Measurements from ENCODE around the gene OR52I1. TPM values are rescaled to one million over a fixed set of nuclear protein-coding genes. Genes with fewer than 3 reads are reported as not detected.

OR52I1 gene
- total RNA-seq, 1 donor from 2014 or later, result not detected

DNA sequence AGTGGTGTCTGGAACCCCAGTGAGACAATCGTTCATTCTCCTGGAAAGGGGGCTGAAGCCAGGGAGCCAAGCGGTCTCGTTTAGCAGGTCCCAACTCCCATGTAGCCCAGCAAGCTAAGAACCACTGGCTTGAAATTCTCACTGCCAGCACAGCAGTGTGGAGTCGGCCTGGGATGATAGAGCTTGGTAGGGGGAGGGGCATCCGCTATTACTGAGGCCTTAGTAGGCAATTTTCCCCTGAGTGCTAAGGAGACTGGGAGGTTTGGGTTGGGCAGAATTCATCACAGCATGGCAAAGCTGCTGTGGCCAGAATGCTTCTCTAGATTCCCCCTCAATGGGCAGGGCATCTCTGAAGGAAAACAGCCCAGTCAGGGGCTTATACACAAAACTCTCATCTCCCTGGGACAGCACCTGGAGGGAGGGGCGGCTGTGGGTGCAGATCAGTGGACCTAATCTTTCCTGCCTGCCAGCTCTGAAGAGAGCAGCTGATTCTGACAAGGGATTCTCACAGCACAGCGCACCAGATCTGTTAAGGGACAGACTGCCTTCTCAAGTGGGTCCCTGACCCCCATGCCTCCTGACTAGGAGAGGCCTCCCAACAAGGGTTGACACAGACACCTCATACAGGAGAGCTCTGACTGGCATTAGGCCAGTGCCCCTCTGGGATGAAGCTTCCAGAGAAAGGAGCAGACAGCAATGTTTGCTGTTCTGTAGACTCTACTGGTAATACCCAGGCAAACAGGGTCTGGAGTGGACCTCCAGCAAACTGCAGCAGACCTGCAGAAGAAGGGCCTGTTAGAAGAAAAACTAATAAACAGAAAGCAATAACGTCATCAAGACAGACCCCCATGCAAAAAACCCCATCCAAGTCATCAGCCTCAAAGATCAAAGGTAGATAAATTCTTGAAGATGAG is 34.1 kb upstream of the OR52I1 start:
- Mint-ChIP-seq H3K27ac (ENCODE audit: unreplicated experiment) (no peak overlapping the region), H3K4me3 (no peak overlapping the region), H3K27me3 (ENCODE audit: low read depth) (peaks cover 15% of the 10 kb centered on the region), H3K4me1 (no peaks in the 10 kb centered on the region), H3K9me3 (peaks cover 13% of the 10 kb centered on the region), H3K36me3 (ENCODE audit: low read depth) (peaks cover 2% of the 10 kb centered on the region)
- TF ChIP-seq, protein P1, sequence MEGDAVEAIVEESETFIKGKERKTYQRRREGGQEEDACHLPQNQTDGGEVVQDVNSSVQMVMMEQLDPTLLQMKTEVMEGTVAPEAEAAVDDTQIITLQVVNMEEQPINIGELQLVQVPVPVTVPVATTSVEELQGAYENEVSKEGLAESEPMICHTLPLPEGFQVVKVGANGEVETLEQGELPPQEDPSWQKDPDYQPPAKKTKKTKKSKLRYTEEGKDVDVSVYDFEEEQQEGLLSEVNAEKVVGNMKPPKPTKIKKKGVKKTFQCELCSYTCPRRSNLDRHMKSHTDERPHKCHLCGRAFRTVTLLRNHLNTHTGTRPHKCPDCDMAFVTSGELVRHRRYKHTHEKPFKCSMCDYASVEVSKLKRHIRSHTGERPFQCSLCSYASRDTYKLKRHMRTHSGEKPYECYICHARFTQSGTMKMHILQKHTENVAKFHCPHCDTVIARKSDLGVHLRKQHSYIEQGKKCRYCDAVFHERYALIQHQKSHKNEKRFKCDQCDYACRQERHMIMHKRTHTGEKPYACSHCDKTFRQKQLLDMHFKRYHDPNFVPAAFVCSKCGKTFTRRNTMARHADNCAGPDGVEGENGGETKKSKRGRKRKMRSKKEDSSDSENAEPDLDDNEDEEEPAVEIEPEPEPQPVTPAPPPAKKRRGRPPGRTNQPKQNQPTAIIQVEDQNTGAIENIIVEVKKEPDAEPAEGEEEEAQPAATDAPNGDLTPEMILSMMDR (conservative IDR thresholded peaks at IDR 0.05), result no peak
- no peak for DNase-seq (ENCODE audit: low read depth, low spot score)

DNA sequence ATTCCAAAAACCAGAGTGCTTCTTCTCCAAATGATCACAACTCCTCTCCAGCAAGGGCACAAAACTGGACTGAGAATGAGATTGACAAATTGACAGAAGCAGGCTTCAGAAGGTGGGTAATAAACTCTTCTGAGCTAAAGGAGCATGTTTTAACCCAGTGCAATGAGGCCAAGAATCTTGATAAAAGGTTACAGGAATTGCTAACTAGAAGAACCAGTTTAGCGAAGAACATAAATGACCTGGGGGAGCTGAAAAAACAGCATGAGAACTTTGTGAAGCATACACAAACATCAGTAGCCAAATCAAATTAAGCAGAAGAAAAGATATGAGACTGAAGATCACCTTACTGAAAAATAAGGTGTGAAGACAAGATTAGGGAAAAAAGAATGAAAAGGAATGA is 33.4 kb upstream of the OR52I1 start:
- peaks cover 15% of the 10 kb centered on the region for H3K9me3 Mint-ChIP-seq
- no peak overlapping the region for H3K4me3 Mint-ChIP-seq
- no peak for DNase-seq (ENCODE audit: low read depth, low spot score)
- peaks cover 15% of the 10 kb centered on the region for H3K27me3 Mint-ChIP-seq (ENCODE audit: low read depth)
- H3K36me3 Mint-ChIP-seq (ENCODE audit: low read depth), result peaks cover 2% of the 10 kb centered on the region
- no peaks in the 10 kb centered on the region for H3K4me1 Mint-ChIP-seq
- no peak overlapping the region for H3K27ac Mint-ChIP-seq (ENCODE audit: unreplicated experiment)
- TF ChIP-seq, protein P1 (conservative IDR thresholded peaks at IDR 0.05), result no peak

DNA sequence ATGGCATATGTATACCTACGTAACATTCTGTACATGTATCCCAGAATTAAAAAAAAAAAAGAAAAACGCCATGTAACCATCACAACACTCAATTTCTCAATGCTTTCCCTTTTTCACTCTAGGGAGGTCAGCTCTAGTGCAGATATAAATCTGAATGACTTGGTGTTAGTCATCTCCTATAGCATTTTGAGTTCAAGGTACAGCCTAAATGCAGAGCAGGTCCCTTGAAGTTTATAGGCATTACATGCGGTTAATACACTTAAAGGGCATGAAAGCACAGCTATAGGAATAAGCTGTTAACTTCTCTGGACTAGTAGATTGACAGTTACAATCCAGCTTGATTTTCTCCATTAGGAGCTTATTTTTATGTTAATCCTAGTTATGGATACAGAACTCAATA is 28.5 kb upstream of the OR52I1 start:
- H3K36me3 Mint-ChIP-seq (ENCODE audit: low read depth), result peaks cover 2% of the 10 kb centered on the region
- H3K4me1 Mint-ChIP-seq, result no peaks in the 10 kb centered on the region
- DNase-seq (ENCODE audit: low read depth, low spot score), result no peak
- peaks cover 19% of the 10 kb centered on the region for H3K9me3 Mint-ChIP-seq
- no peak overlapping the region for H3K27ac Mint-ChIP-seq (ENCODE audit: unreplicated experiment)
- TF ChIP-seq, protein P1 (conservative IDR thresholded peaks at IDR 0.05), result no peak
- H3K4me3 Mint-ChIP-seq, result no peak overlapping the region
- H3K27me3 Mint-ChIP-seq (ENCODE audit: low read depth), result peaks cover 13% of the 10 kb centered on the region

DNA sequence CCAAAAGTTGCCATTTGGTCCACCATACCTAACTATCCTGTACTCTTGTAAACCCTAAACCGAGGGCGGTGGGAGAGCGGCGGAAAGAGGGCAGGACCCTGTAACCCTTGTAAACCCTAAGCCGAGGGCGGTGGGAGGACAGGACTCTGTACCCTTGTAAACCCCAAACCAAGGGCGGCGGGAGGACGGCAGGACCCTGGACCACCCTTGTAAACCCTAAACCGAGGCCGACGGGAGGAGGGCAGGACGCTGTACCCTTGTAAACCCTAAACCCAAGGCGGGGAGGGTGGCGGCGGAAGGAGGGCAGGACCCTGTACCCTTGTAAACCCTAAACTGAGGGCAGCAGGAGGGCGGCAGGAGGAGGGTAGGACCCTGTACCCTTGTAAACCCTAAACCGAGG is 24.8 kb upstream of the OR52I1 start:
- H3K9me3 Mint-ChIP-seq, result peaks cover 11% of the 10 kb centered on the region
- H3K27me3 Mint-ChIP-seq (ENCODE audit: low read depth), result peaks cover 5% of the 10 kb centered on the region
- DNase-seq (ENCODE audit: low read depth, low spot score), result no peak
- no peak overlapping the region for H3K4me3 Mint-ChIP-seq
- H3K36me3 Mint-ChIP-seq (ENCODE audit: low read depth), result no peaks in the 10 kb centered on the region
- no peak overlapping the region for H3K27ac Mint-ChIP-seq (ENCODE audit: unreplicated experiment)
- no peaks in the 10 kb centered on the region for H3K4me1 Mint-ChIP-seq
- TF ChIP-seq, protein P1 (conservative IDR thresholded peaks at IDR 0.05), result no peak

DNA sequence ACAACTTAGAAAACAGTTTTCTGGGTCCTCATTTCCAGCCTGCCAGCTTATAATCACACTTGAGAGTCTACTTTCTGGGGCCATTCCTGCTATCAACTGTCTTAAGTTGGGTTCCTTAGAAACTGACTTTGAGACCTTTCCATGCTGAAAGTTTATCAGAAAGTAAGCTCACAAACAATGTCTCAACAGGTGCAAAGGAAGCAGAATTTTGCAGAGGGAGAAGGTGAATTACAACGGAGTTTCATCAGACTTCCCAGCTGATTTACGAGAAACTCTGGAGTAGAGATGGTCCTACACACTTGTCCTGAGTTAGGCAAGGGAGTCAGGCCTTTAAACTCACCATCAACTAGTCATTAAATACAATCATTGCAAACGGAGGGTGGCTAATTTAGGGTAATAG is 17.0 kb upstream of the OR52I1 start:
- Mint-ChIP-seq H3K4me3 (no peak overlapping the region), H3K4me1 (no peaks in the 10 kb centered on the region), H3K27ac (ENCODE audit: unreplicated experiment) (no peak overlapping the region), H3K36me3 (ENCODE audit: low read depth) (no peaks in the 10 kb centered on the region), H3K27me3 (ENCODE audit: low read depth) (peaks cover 15% of the 10 kb centered on the region), H3K9me3 (peaks cover 2% of the 10 kb centered on the region)
- TF ChIP-seq, protein P1 (conservative IDR thresholded peaks at IDR 0.05), result no peak
- no peak for DNase-seq (ENCODE audit: low read depth, low spot score)
